AG10803 (cell line): Measurements from ENCODE around the gene RICTOR.

Source experiments
- DNase-seq: peaks from one replicate; pipeline ENCODE4 v3.0.0; 2010; ENCODE audit warnings: low read depth
- H3K4me3 ChIP-seq: 2 replicates; pipeline ENCODE4 v1.5.1; 2011; ENCODE audit warnings: mild to moderate bottlenecking, low read length, control low read depth
- CTCF ChIP-seq: conservative IDR thresholded peaks from 2 replicates; pipeline ENCODE4 v1.5.1; 2011; ENCODE audit warnings: mild to moderate bottlenecking, low read length, control low read depth, inconsistent platforms

The RICTOR gene

GRCh38 chr5:38978036-38978435 lies 96.2 kb downstream of the RICTOR start:
- no peak overlapping the region for H3K4me3 ChIP-seq
- TF ChIP-seq CTCF = no peak
- DNase-seq = no peak

GRCh38 chr5:38968665-38969064 lies 105.5 kb downstream of the RICTOR start:
- H3K4me3 ChIP-seq = no peak overlapping the region
- DNase-seq = no peak
- no peak for TF ChIP-seq CTCF

GRCh38 chr5:38961691-38962090 lies 112.5 kb downstream of the RICTOR start:
- no peak overlapping the region for H3K4me3 ChIP-seq
- TF ChIP-seq CTCF = no peak
- no peak for DNase-seq

- H3K4me3 ChIP-seq = no peak overlapping the region
- no peak for TF ChIP-seq CTCF
- no peak for DNase-seq
Measured at GRCh38 chr5:38953426-38954012, 120.7 kb downstream of the RICTOR start.

GRCh38 chr5:38948501-38948900 lies 125.7 kb downstream of the RICTOR start:
- peak; percentile 78 for DNase-seq
- no peak for TF ChIP-seq CTCF
- H3K4me3 ChIP-seq = no peak overlapping the region

GRCh38 chr5:38944282-38944681 lies 129.9 kb downstream of the RICTOR start:
- no peak for DNase-seq
- no peak overlapping the region for H3K4me3 ChIP-seq
- TF ChIP-seq CTCF = no peak

GRCh38 chr5:38941912-38942311 lies 132.3 kb downstream of the RICTOR start:
- no peak overlapping the region for H3K4me3 ChIP-seq
- no peak for DNase-seq
- TF ChIP-seq CTCF = no peak
